ENCODE measurements around the gene CEP170. TPM values are rescaled to one million over a fixed set of nuclear protein-coding genes. Genes with fewer than 3 reads are reported as not detected.

CEP170 gene
- total RNA-seq (2012; rRNA removed), result 105 and 122 TPM in 2 replicates

GRCh38 chr1:243254927-243255790 lies at the start of gene CEP170:
Gene CEP170 (minus strand): TSS chr1:243255281. CDS start chr1:243225280, 30,001 bp downstream.
- Histone ChIP-seq H3K4me3 (ENCODE audit: low read length) (peak within 1 kb of the TSS; percentile 98), H3K4me1 (ENCODE audit: control insufficient read depth, insufficient read depth, low read length) (peaks cover 27% of the 10 kb centered on the region), H3K27me3 (ENCODE audit: control insufficient read depth, insufficient read depth, low read length) (no peaks in the 10 kb centered on the region), H3K36me3 (ENCODE audit: insufficient read depth, low read length) (no peaks in the 10 kb centered on the region), H3K9ac (ENCODE audit: low read depth, low read length) (peak within 1 kb of the TSS; percentile 89), H3K4me2 (ENCODE audit: low read length) (peak within 1 kb of the TSS; percentile 93), H3K9me3 (replicated peaks; ENCODE audit: low read length) (no peaks in the 10 kb centered on the region)

- peaks cover 10% of the 10 kb centered on the region for H3K36me3 ChIP-seq (ENCODE audit: insufficient read depth, low read length)
- no peaks in the 10 kb centered on the region for H3K9me3 ChIP-seq (replicated peaks; ENCODE audit: low read length)
- no peaks in the 10 kb centered on the region for H3K27me3 ChIP-seq (ENCODE audit: control insufficient read depth, insufficient read depth, low read length)
- H3K4me2 ChIP-seq (ENCODE audit: low read length), result no peak overlapping the region
- no peak overlapping the region for H3K4me3 ChIP-seq (ENCODE audit: low read length)
- H3K4me1 ChIP-seq (ENCODE audit: control insufficient read depth, insufficient read depth, low read length), result no peaks in the 10 kb centered on the region
- no peak overlapping the region for H3K9ac ChIP-seq (ENCODE audit: low read depth, low read length)
Measured at GRCh38 chr1:243301059-243301458, 46.0 kb upstream of the CEP170 start.

- Histone ChIP-seq H3K4me2 (ENCODE audit: low read length) (no peak overlapping the region), H3K27me3 (ENCODE audit: control insufficient read depth, insufficient read depth, low read length) (no peaks in the 10 kb centered on the region), H3K4me3 (ENCODE audit: low read length) (no peak overlapping the region), H3K4me1 (ENCODE audit: control insufficient read depth, insufficient read depth, low read length) (peaks cover 10% of the 10 kb centered on the region), H3K9me3 (replicated peaks; ENCODE audit: low read length) (no peaks in the 10 kb centered on the region), H3K9ac (ENCODE audit: low read depth, low read length) (no peak overlapping the region), H3K36me3 (ENCODE audit: insufficient read depth, low read length) (peaks cover 10% of the 10 kb centered on the region)
Measured at GRCh38 chr1:243299069-243299468, 44.0 kb upstream of the CEP170 start.

GRCh38 chr1:243294723-243295121 lies 39.6 kb upstream of the CEP170 start:
- Histone ChIP-seq H3K27me3 (ENCODE audit: control insufficient read depth, insufficient read depth, low read length) (no peaks in the 10 kb centered on the region), H3K4me1 (ENCODE audit: control insufficient read depth, insufficient read depth, low read length) (peaks cover 23% of the 10 kb centered on the region), H3K36me3 (ENCODE audit: insufficient read depth, low read length) (peaks cover 10% of the 10 kb centered on the region), H3K4me2 (ENCODE audit: low read length) (no peak overlapping the region), H3K9me3 (replicated peaks; ENCODE audit: low read length) (no peaks in the 10 kb centered on the region), H3K4me3 (ENCODE audit: low read length) (no peak overlapping the region), H3K9ac (ENCODE audit: low read depth, low read length) (no peak overlapping the region)

- no peaks in the 10 kb centered on the region for H3K9me3 ChIP-seq (replicated peaks; ENCODE audit: low read length)
- no peak overlapping the region for H3K4me2 ChIP-seq (ENCODE audit: low read length)
- H3K4me1 ChIP-seq (ENCODE audit: control insufficient read depth, insufficient read depth, low read length), result peaks cover 23% of the 10 kb centered on the region
- no peak overlapping the region for H3K9ac ChIP-seq (ENCODE audit: low read depth, low read length)
- no peak overlapping the region for H3K4me3 ChIP-seq (ENCODE audit: low read length)
- H3K36me3 ChIP-seq (ENCODE audit: insufficient read depth, low read length), result peaks cover 15% of the 10 kb centered on the region
- no peaks in the 10 kb centered on the region for H3K27me3 ChIP-seq (ENCODE audit: control insufficient read depth, insufficient read depth, low read length)
Measured at GRCh38 chr1:243293941-243294722, 39.1 kb upstream of the CEP170 start.

GRCh38 chr1:243292117-243292516 lies 37.0 kb upstream of the CEP170 start:
- no peak overlapping the region for H3K4me2 ChIP-seq (ENCODE audit: low read length)
- H3K27me3 ChIP-seq (ENCODE audit: control insufficient read depth, insufficient read depth, low read length), result no peaks in the 10 kb centered on the region
- no peak overlapping the region for H3K4me3 ChIP-seq (ENCODE audit: low read length)

GRCh38 chr1:243291292-243291691 lies 36.2 kb upstream of the CEP170 start:
- Histone ChIP-seq H3K9me3 (replicated peaks; ENCODE audit: low read length) (no peaks in the 10 kb centered on the region), H3K36me3 (ENCODE audit: insufficient read depth, low read length) (peaks cover 18% of the 10 kb centered on the region), H3K4me2 (ENCODE audit: low read length) (peak overlapping the region; percentile 3), H3K27me3 (ENCODE audit: control insufficient read depth, insufficient read depth, low read length) (no peaks in the 10 kb centered on the region), H3K9ac (ENCODE audit: low read depth, low read length) (no peak overlapping the region), H3K4me3 (ENCODE audit: low read length) (no peak overlapping the region), H3K4me1 (ENCODE audit: control insufficient read depth, insufficient read depth, low read length) (peaks cover 44% of the 10 kb centered on the region)

More at GRCh38 chr1:243292117-243292516, 37.0 kb upstream of the CEP170 start:
- H3K4me1 ChIP-seq (ENCODE audit: control insufficient read depth, insufficient read depth, low read length), result peaks cover 35% of the 10 kb centered on the region
- no peaks in the 10 kb centered on the region for H3K9me3 ChIP-seq (replicated peaks; ENCODE audit: low read length)
- H3K36me3 ChIP-seq (ENCODE audit: insufficient read depth, low read length), result peaks cover 12% of the 10 kb centered on the region
- H3K9ac ChIP-seq (ENCODE audit: low read depth, low read length), result no peak overlapping the region

GRCh38 chr1:243288062-243288461 lies 33.0 kb upstream of the CEP170 start:
- Histone ChIP-seq H3K4me3 (ENCODE audit: low read length) (no peak overlapping the region), H3K36me3 (ENCODE audit: insufficient read depth, low read length) (peaks cover 19% of the 10 kb centered on the region), H3K9me3 (replicated peaks; ENCODE audit: low read length) (no peaks in the 10 kb centered on the region), H3K4me1 (ENCODE audit: control insufficient read depth, insufficient read depth, low read length) (peaks cover 36% of the 10 kb centered on the region), H3K27me3 (ENCODE audit: control insufficient read depth, insufficient read depth, low read length) (no peaks in the 10 kb centered on the region), H3K9ac (ENCODE audit: low read depth, low read length) (no peak overlapping the region), H3K4me2 (ENCODE audit: low read length) (peak overlapping the region; percentile 13)

GRCh38 chr1:243287652-243288051 lies 32.6 kb upstream of the CEP170 start:
- H3K4me3 ChIP-seq (ENCODE audit: low read length), result no peak overlapping the region
- H3K9ac ChIP-seq (ENCODE audit: low read depth, low read length), result no peak overlapping the region
- H3K4me1 ChIP-seq (ENCODE audit: control insufficient read depth, insufficient read depth, low read length), result peaks cover 36% of the 10 kb centered on the region
- peak overlapping the region; percentile 25 for H3K4me2 ChIP-seq (ENCODE audit: low read length)
- H3K27me3 ChIP-seq (ENCODE audit: control insufficient read depth, insufficient read depth, low read length), result no peaks in the 10 kb centered on the region
- no peaks in the 10 kb centered on the region for H3K9me3 ChIP-seq (replicated peaks; ENCODE audit: low read length)
- H3K36me3 ChIP-seq (ENCODE audit: insufficient read depth, low read length), result peaks cover 19% of the 10 kb centered on the region

GRCh38 chr1:243287123-243287460 lies 32.0 kb upstream of the CEP170 start:
- Histone ChIP-seq H3K9me3 (replicated peaks; ENCODE audit: low read length) (no peaks in the 10 kb centered on the region), H3K4me1 (ENCODE audit: control insufficient read depth, insufficient read depth, low read length) (peaks cover 36% of the 10 kb centered on the region), H3K36me3 (ENCODE audit: insufficient read depth, low read length) (peaks cover 19% of the 10 kb centered on the region), H3K27me3 (ENCODE audit: control insufficient read depth, insufficient read depth, low read length) (no peaks in the 10 kb centered on the region), H3K9ac (ENCODE audit: low read depth, low read length) (peak overlapping the region; percentile 11), H3K4me3 (ENCODE audit: low read length) (no peak overlapping the region), H3K4me2 (ENCODE audit: low read length) (peak overlapping the region; percentile 25)

GRCh38 chr1:243286409-243287122 lies 31.5 kb upstream of the CEP170 start:
- peak overlapping the region; percentile 11 for H3K9ac ChIP-seq (ENCODE audit: low read depth, low read length)
- H3K4me1 ChIP-seq (ENCODE audit: control insufficient read depth, insufficient read depth, low read length), result peaks cover 31% of the 10 kb centered on the region
- H3K27me3 ChIP-seq (ENCODE audit: control insufficient read depth, insufficient read depth, low read length), result no peaks in the 10 kb centered on the region
- peak overlapping the region; percentile 25 for H3K4me2 ChIP-seq (ENCODE audit: low read length)
- H3K36me3 ChIP-seq (ENCODE audit: insufficient read depth, low read length), result peaks cover 19% of the 10 kb centered on the region
- H3K4me3 ChIP-seq (ENCODE audit: low read length), result no peak overlapping the region
- H3K9me3 ChIP-seq (replicated peaks; ENCODE audit: low read length), result no peaks in the 10 kb centered on the region

All from skeletal muscle satellite cell (primary cell).